ENCODE measurements around the gene LRRC74A. TPM values are rescaled to one million over a fixed set of nuclear protein-coding genes. Genes with fewer than 3 reads are reported as not detected.

The LRRC74A gene
- total RNA-seq, 1 experiment from 2014 or later = not detected

- no peak overlapping the region for H2BK120ac ChIP-seq (ENCODE audit: low read depth, low read length, poor library complexity, severe bottlenecking)
- H3K27ac ChIP-seq (ENCODE audit: insufficient read length, low read depth, low read length) = no peak overlapping the region
- no peaks in the 10 kb centered on the region; a peak in 2 of 7 replicates for H3K36me3 Mint-ChIP-seq (ENCODE audit: insufficient read depth in 1 of 3, low read depth in 3 of 3)
- H2AK5ac ChIP-seq (ENCODE audit: insufficient read length, low read length) = no peak overlapping the region
- no peaks in the 10 kb centered on the region for H3K79me2 ChIP-seq (ENCODE audit: insufficient read depth, low read length)
- no peak overlapping the region for H2BK12ac ChIP-seq (ENCODE audit: insufficient read length, low read depth, low read length)
- no peak overlapping the region for H4K8ac ChIP-seq (replicated peaks; ENCODE audit: insufficient read length, low read depth, low read length)
- no peak overlapping the region for H3K23ac ChIP-seq (ENCODE audit: insufficient read length, low read depth, low read length)
- peak overlapping the region; percentile 41 for H3K18ac ChIP-seq (ENCODE audit: insufficient read length, low read depth, low read length)
- no peak overlapping the region for H3K4me3 Mint-ChIP-seq
- H4K20me1 ChIP-seq (ENCODE audit: control insufficient read depth, insufficient read depth, insufficient read length) = no peaks in the 10 kb centered on the region
- H3K4me1 ChIP-seq (ENCODE audit: insufficient read depth, low read length) = peaks cover 29% of the 10 kb centered on the region; the same call in 1 of the 2 replicates
- H3K4ac ChIP-seq (ENCODE audit: low read depth, low read length) = no peak overlapping the region
- H3K79me1 ChIP-seq (ENCODE audit: insufficient read depth, low read depth, low read length, poor library complexity, severe bottlenecking) = no peaks in the 10 kb centered on the region
- TF ChIP-seq CTCF (conservative IDR thresholded peaks at IDR 0.05) = no peak
- H2AFZ ChIP-seq (ENCODE audit: low read length) = no peak overlapping the region
- no peaks in the 10 kb centered on the region for H3K9me3 ChIP-seq (ENCODE audit: control insufficient read depth, low read depth, low read length)
- H3K4me2 ChIP-seq (ENCODE audit: insufficient read depth, insufficient read length, low read length) = no peak overlapping the region
- peak overlapping the region; percentile 92 to 98 (median 96); a peak in 6 of 7 replicates for H3K27ac Mint-ChIP-seq
- no CpG with 5 or more reads among the region's 8 CpGs for WGBS (ENCODE audit: extremely low coverage, insufficient read length, low lambda C conversion rate)
- H3K4me1 Mint-ChIP-seq = peaks cover 71 to 79% of the 10 kb centered on the region in 2 experiments
- no peak overlapping the region for H3K56ac ChIP-seq (ENCODE audit: insufficient read length, low read depth, low read length)
- no peak overlapping the region for H3K14ac ChIP-seq (ENCODE audit: insufficient read depth, low read length)
- no peaks in the 10 kb centered on the region for H3K23me2 ChIP-seq (ENCODE audit: insufficient read length, low read depth, low read length, poor library complexity, severe bottlenecking)
- H3T11ph ChIP-seq (ENCODE audit: low read length) = no peak overlapping the region
- H2BK20ac ChIP-seq (ENCODE audit: low read depth, low read length, poor library complexity, severe bottlenecking) = no peak overlapping the region
- no peak overlapping the region for H4K91ac ChIP-seq (ENCODE audit: insufficient read length, low read depth, low read length)
- peaks cover 1% of the 10 kb centered on the region; the same call in 1 of the 2 replicates for H3K27me3 Mint-ChIP-seq (ENCODE audit: low read depth)
- no peaks in the 10 kb centered on the region; a peak in 3 of 5 replicates for H3K9me3 Mint-ChIP-seq
- H2BK15ac ChIP-seq (ENCODE audit: low read depth, low read length) = no peak overlapping the region
- H3K9ac ChIP-seq (ENCODE audit: extremely low read depth, insufficient read length, low read length) = no peak overlapping the region
- no peak for DNase-seq
- H2BK5ac ChIP-seq (ENCODE audit: insufficient read length, low read length) = no peak overlapping the region
- H4K5ac ChIP-seq (ENCODE audit: insufficient read length, low read depth, low read length) = no peak overlapping the region
- H3K27me3 ChIP-seq (ENCODE audit: insufficient read depth, low read length) = no peaks in the 10 kb centered on the region
Observed at GRCh38 chr14:76918256-76918781, 92.1 kb downstream of the LRRC74A start.

All from H9 (cell line).